GM12892 (cell line): Measurements from ENCODE around the gene DAPK1.

Source experiments
- POLR2AphosphoS5 ChIP-seq: IDR thresholded peaks from 2 replicates; pipeline ENCODE4 v1.6.1; 2011; ENCODE audit warnings: low read depth, low read length, control low read depth
- TAF1 ChIP-seq: IDR thresholded peaks from 2 replicates; pipeline ENCODE4 v1.6.1; 2011; ENCODE audit warnings: low read depth, mild to moderate bottlenecking, control low read depth, low read length, borderline replicate concordance

DNA sequence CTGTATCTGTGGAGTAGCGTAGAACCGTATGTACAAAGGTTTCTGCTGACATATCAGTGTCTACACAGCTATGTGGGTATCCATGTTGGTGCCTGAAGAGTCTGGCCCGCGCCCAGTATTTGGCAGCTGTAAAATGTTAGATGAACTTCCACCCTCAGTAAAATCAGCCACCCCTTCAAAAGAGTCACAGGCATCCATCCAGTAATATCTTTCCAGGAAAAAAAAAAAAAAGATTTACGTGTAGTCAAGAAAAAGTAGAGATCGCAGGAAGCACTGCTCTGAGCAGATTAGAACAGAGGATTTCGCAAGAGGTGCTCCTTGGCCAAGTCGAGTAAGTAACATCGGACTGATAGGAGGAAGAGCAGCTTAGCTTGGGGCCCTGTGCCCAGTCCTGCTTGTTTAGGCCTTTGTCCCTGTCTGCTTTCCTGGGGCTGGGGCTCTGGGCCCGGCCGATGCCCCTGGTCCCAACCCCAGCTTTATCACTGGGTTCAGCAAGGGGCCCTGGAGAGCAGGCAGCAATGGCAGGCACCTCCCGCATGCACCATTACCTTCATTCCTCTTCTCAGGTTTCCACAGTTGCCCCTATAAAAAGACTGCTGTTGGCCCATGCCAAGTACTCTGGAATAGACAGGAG is 21.2 kb downstream of the DAPK1 start:
- no peak for TF ChIP-seq TAF1
- TF ChIP-seq POLR2AphosphoS5 = no peak
